Measurements from ENCODE around the gene RTN4RL2. TPM values are rescaled to one million over a fixed set of nuclear protein-coding genes. Genes with fewer than 3 reads are reported as not detected.
A peak's percentile ranks its signal among the peaks of the same experiment; 100 is the strongest.

RTN4RL2 gene
- total RNA-seq, 6 experiments from 2014 or later: 12.5 to 54.4 (median 18.6) TPM

GRCh38 chr11:57456960-57457642 lies 3.2 kb upstream of the RTN4RL2 start:
- peak; percentile 65 to 81 (median 71) for ATAC-seq
- no peak overlapping the region for H3K4me3 ChIP-seq
- intact Hi-C loops (cut with DNase I): no loop called here

GRCh38 chr11:57457643-57458023 lies 2.7 kb upstream of the RTN4RL2 start:
- WGBS (ENCODE audit: insufficient coverage, low coverage, low lambda C conversion rate, missing lambda C conversion rate): 20% methylated on average over 7 of the region's 7 CpGs
- ATAC-seq: no peak
- DNase-seq: no peak

More at GRCh38 chr11:57456960-57457642, 3.2 kb upstream of the RTN4RL2 start:
- Histone ChIP-seq H3K4me1 (peaks cover 0 to 70% (median 18%) of the 10 kb centered on the region in 4 donors), H3K36me3 (no peaks in the 10 kb centered on the region), H3K27me3 (no peaks in the 10 kb centered on the region), H3K9me3 (no peaks in the 10 kb centered on the region), H3K27ac (peak overlapping the region; percentile 23 to 74 (median 70))
- WGBS (ENCODE audit: insufficient coverage, low coverage, low lambda C conversion rate, missing lambda C conversion rate): 13% methylated on average over 6 of the region's 19 CpGs
- no peak for TF ChIP-seq POLR2A (IDR thresholded peaks at IDR 0.05)
- peak; percentile 99 to 100 (median 99) for TF ChIP-seq CTCF (IDR thresholded peaks at IDR 0.05)
- peak; percentile 91 to 95 (median 94) for DNase-seq

GRCh38 chr11:57458060-57458409 lies 2.3 kb upstream of the RTN4RL2 start:
- Histone ChIP-seq H3K36me3 (no peaks in the 10 kb centered on the region), H3K27ac (peak overlapping the region; percentile 23 to 74 (median 70)), H3K27me3 (no peaks in the 10 kb centered on the region), H3K4me1 (peaks cover 0 to 60% (median 13%) of the 10 kb centered on the region in 4 donors), H3K4me3 (peak overlapping the region; percentile 56 to 65 (median 61)), H3K9me3 (no peaks in the 10 kb centered on the region)
- ATAC-seq: peak in 2 of 4 donors; percentile 22 to 47
- TF ChIP-seq POLR2A (IDR thresholded peaks at IDR 0.05): no peak
- TF ChIP-seq CTCF (IDR thresholded peaks at IDR 0.05): no peak
- DNase-seq: peak in 1 of 3 donors; percentile 71
- 0% methylated on average over 7 of the region's 16 CpGs for WGBS (ENCODE audit: insufficient coverage, low coverage, low lambda C conversion rate, missing lambda C conversion rate)
- intact Hi-C loops (cut with DNase I): no loop called here

More at GRCh38 chr11:57457643-57458023, 2.7 kb upstream of the RTN4RL2 start:
- Histone ChIP-seq H3K27me3 (no peaks in the 10 kb centered on the region), H3K9me3 (no peaks in the 10 kb centered on the region), H3K4me3 (no peak overlapping the region), H3K4me1 (peaks cover 0 to 64% (median 15%) of the 10 kb centered on the region in 4 donors), H3K36me3 (no peaks in the 10 kb centered on the region), H3K27ac (peak overlapping the region; percentile 23 to 74 (median 70))
- intact Hi-C loops (cut with DNase I): no loop called here
- TF ChIP-seq CTCF (IDR thresholded peaks at IDR 0.05) (no peak), POLR2A (IDR thresholded peaks at IDR 0.05) (no peak)

GRCh38 chr11:57458410-57459163 lies 1.7 kb upstream of the RTN4RL2 start:
- Histone ChIP-seq H3K27ac (peak overlapping the region; percentile 23 to 74 (median 70)), H3K27me3 (no peaks in the 10 kb centered on the region), H3K9me3 (no peaks in the 10 kb centered on the region), H3K36me3 (no peaks in the 10 kb centered on the region), H3K4me1 (peaks cover 0 to 57% (median 12%) of the 10 kb centered on the region in 4 donors), H3K4me3 (peak overlapping the region; percentile 56 to 65 (median 61))
- DNase-seq (peak; percentile 80 to 85 (median 82)), ATAC-seq (peak; percentile 53 to 63 (median 58))
- TF ChIP-seq CTCF (IDR thresholded peaks at IDR 0.05): peak; percentile 65 to 80 (median 72)
- TF ChIP-seq POLR2A (IDR thresholded peaks at IDR 0.05): no peak
- intact Hi-C loops (cut with DNase I): no loop called here
- under 1% methylated on average over 24 of the region's 44 CpGs for WGBS (ENCODE audit: insufficient coverage, low coverage, low lambda C conversion rate, missing lambda C conversion rate)
